ENCODE measurements around the gene SPATA9.

DNA sequence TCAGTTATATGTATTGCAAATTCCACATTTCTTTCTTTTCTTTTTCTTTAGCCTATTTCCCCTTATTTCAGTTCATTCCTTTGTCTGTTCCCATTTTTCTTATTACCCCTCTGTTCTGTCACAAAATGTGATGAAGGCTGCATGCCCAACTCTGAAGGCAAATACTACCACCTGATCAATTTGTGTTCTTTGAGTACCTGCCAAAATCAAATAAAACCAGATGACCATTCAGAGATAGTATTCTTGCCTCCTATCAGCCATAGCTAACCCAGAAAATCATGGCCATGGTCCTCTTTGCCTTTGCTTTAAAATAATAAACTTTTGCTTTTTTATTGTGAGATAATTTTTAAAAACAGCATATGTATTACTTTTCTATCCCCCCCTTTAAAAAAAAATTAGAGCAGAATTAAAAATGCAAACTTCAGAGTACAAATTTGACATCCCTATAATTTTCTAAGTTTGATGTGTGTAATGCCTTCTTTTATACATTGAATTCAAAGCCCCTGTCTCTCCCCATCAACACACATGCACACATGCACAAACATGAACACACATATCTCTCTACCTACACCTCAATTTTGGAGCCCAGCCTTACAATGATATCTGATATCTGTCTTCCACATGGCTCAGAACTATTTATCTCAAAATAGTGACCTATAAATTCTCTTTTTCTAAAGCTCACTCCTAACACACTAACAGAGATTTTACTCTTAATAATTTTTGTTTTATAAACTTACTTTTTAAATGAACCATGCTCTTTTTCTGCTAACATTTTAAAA lies 32.8 kb downstream of the SPATA9 start:
- TF ChIP-seq, protein P1, sequence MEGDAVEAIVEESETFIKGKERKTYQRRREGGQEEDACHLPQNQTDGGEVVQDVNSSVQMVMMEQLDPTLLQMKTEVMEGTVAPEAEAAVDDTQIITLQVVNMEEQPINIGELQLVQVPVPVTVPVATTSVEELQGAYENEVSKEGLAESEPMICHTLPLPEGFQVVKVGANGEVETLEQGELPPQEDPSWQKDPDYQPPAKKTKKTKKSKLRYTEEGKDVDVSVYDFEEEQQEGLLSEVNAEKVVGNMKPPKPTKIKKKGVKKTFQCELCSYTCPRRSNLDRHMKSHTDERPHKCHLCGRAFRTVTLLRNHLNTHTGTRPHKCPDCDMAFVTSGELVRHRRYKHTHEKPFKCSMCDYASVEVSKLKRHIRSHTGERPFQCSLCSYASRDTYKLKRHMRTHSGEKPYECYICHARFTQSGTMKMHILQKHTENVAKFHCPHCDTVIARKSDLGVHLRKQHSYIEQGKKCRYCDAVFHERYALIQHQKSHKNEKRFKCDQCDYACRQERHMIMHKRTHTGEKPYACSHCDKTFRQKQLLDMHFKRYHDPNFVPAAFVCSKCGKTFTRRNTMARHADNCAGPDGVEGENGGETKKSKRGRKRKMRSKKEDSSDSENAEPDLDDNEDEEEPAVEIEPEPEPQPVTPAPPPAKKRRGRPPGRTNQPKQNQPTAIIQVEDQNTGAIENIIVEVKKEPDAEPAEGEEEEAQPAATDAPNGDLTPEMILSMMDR (conservative IDR thresholded peaks at IDR 0.05; ENCODE audit: low read length): no peak
- no peak for TF ChIP-seq EZH2phosphoT487 (IDR thresholded peaks at IDR 0.05; ENCODE audit: borderline replicate concordance, low read depth, low read length)
